T-cell (primary cell): ENCODE data around the gene CHMP2A. TPM values are rescaled to one million over a fixed set of nuclear protein-coding genes. Genes with fewer than 3 reads are reported as not detected.
A peak's percentile ranks its signal among the peaks of the same experiment; 100 is the strongest.

ENCODE experiments used
- ATAC-seq, 4 experiments: fragments of 200-7000 bp in 3 of 4; fragments of 150-1000 bp in 1 of 4; cut with Tn5 transposase; replicated peaks in 1 of 4; 1 replicate in 3 of 4; 2 replicates in 1 of 4; pipeline ENCODE4 v1.10.0; 2021; ENCODE audit warnings: moderate library complexity in 3 of 4, mild to moderate bottlenecking in 2 of 4, moderate number of reproducible peaks in 1 of 4
- CTCF ChIA-PET, 2 donors: fragments of 300-600 bp; sonication (Branson Sonifier 250); formaldehyde crosslinking; loops; one replicate each; lab custom pipeline; 2022; ENCODE audit warnings: antibody characterized with exemption in 2 of 2; lab: Charles Lee
- POLR2A ChIA-PET, 2 donors: fragments of 300-600 bp; sonication (Branson Sonifier 250); formaldehyde crosslinking; loops; one replicate each; lab custom pipeline; 2022; ENCODE audit warnings: antibody characterized with exemption in 2 of 2; lab: Charles Lee
- DNase-seq, 35 experiments: peaks; one replicate each; pipeline versions ENCODE4 v3.0.0 to v3.0.0-alpha.2; 2013 to 2023
- H3K27ac ChIP-seq: one replicate; pipeline ENCODE4 v1.5.1; 2013; ENCODE audit warnings: low read length
- H3K27me3 ChIP-seq, 2 experiments: replicated peaks in 1 of 2; 1 replicate in 1 of 2; 2 replicates in 1 of 2; pipeline versions ENCODE4 v1.6.1 to v1.7.0; 2013; ENCODE audit warnings: low read length in 1 of 2, mixed read lengths in 1 of 2; ENCODE audit not compliant: control insufficient read depth in 2 of 2, insufficient read depth in 2 of 2; ENCODE audit errors: extremely low read depth in 1 of 2
- H3K36me3 ChIP-seq, 2 donors: 1 replicate in 1 of 2; 2 replicates in 1 of 2; pipeline versions ENCODE4 v1.6.1 to v1.7.0; 2013; ENCODE audit warnings: low read length in 1 of 2; ENCODE audit not compliant: control insufficient read depth in 2 of 2, insufficient read depth in 1 of 2; ENCODE audit errors: extremely low read depth in 1 of 2
- H3K4me1 ChIP-seq, 2 experiments: 1 replicate in 1 of 2; 2 replicates in 1 of 2; pipeline versions ENCODE4 v1.6.1 to v1.7.0; 2013; ENCODE audit warnings: low read length in 2 of 2, mixed read lengths in 1 of 2; ENCODE audit not compliant: insufficient read depth in 2 of 2, control insufficient read depth in 1 of 2; ENCODE audit errors: extremely low read depth in 1 of 2
- H3K4me3 ChIP-seq, 2 donors: 1 replicate in 1 of 2; 2 replicates in 1 of 2; pipeline versions ENCODE4 v1.5.1 to v1.7.0; 2013; ENCODE audit warnings: mild to moderate bottlenecking in 2 of 2, low read length in 1 of 2, moderate library complexity in 1 of 2; ENCODE audit not compliant: control insufficient read depth in 1 of 2; ENCODE audit errors: extremely low read depth in 1 of 2
- H3K9me3 ChIP-seq: 2 replicates; pipeline ENCODE4 v1.7.0; 2013
- H3K27ac Mint-ChIP-seq, 2 donors: one replicate each; pipeline ENCODE4 v1.8.0; 2020 to 2021; ENCODE audit warnings: mild to moderate bottlenecking in 2 of 2, mixed read lengths in 2 of 2
- H3K27me3 Mint-ChIP-seq, 2 donors: one replicate each; pipeline ENCODE4 v1.8.0; 2021 to 2022; ENCODE audit warnings: mixed read lengths in 2 of 2
- H3K36me3 Mint-ChIP-seq: one replicate; pipeline ENCODE4 v1.8.0; 2021; ENCODE audit warnings: mixed read lengths
- H3K4me1 Mint-ChIP-seq, 3 donors: one replicate each; pipeline ENCODE4 v1.8.0; 2020 to 2022; ENCODE audit warnings: mixed read lengths in 3 of 3, mild to moderate bottlenecking in 1 of 3
- H3K4me3 Mint-ChIP-seq, 3 donors: one replicate each; pipeline ENCODE4 v1.8.0; 2020 to 2022; ENCODE audit warnings: mild to moderate bottlenecking in 3 of 3, mixed read lengths in 3 of 3, moderate library complexity in 3 of 3
- H3K9me3 Mint-ChIP-seq, 3 donors: one replicate each; pipeline ENCODE4 v1.8.0; 2020 to 2022; ENCODE audit warnings: mixed read lengths in 3 of 3
- WGBS: methylation state at CpG from one replicate; pipeline ENCODE4 v1.1.5; 2013; ENCODE audit warnings: missing lambda C conversion rate; ENCODE audit not compliant: insufficient coverage; 5-methylcytosine and 5-hydroxymethylcytosine counted together
- total RNA-seq, 35 experiments: library from RNA in 6 of 35; stranded (reverse) in 6 of 35; fragments of 120-200 nt in 1 of 35; gene quantifications; one replicate each; pipeline versions ENCODE4 v1.2.1 to v1.2.4 and lab custom pipeline; 2013 to 2026

CHMP2A gene
- total RNA-seq, 5 donors from 2014 or later (not counting 1 experiment from before 2014, with no cell fraction given): 61.5 to 82.9 (median 79.3) TPM

DNA sequence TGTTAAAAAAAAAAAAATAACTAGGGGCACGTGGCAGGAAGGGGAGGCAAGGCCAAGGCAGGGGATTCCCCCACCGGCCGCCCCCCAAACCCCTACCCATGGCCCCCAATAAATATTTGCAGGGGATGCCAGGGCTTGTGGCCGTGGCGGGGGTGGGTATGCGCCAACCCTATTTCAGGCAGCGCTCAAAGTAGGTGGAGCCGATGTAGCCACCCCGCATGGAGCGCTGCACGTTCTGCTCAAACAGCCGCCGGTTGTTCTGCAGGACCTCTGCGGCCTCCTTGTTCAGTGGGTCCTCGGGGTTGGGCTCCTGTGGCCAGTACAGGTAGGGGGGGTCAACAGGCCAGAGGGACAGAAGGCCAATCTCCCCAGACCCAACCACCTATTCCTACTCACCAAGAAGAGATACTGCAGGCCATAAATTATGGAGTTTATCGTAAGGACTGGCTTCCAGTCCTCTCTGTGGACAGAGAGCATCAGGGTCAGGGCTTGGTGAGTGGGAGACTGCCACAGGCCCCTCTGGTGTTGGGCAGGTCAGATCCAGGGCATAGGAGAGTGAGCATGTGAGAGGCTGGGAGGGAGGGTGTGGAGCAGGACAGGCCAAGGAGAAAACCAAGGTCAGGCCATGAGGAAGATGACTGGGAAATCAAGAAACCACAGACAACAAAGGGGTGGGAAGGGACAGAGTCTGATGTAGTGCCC, 1.2 kb upstream of the CHMP2A start:
- Histone ChIP-seq H3K4me1 (peaks cover 24 to 65% of the 10 kb centered on the region in 2 experiments), H3K9me3 (no peaks in the 10 kb centered on the region), H3K4me3 (no peak overlapping the region), H3K27ac (peak overlapping the region; percentile 96), H3K36me3 (peaks cover 0 to 37% of the 10 kb centered on the region in 2 donors), H3K27me3 (no peaks in the 10 kb centered on the region)
- POLR2A ChIA-PET: no interaction called here
- H3K4me3 Mint-ChIP-seq: peak overlapping the region; percentile 89 to 97 (median 90)
- no peak for DNase-seq
- H3K4me1 Mint-ChIP-seq: peaks cover 67 to 71% (median 70%) of the 10 kb centered on the region in 3 donors
- peaks cover 32% of the 10 kb centered on the region for H3K36me3 Mint-ChIP-seq
- CTCF ChIA-PET: no interaction called here
- 75% methylated on average over 1 of the region's 16 CpGs for WGBS
- no peaks in the 10 kb centered on the region for H3K27me3 Mint-ChIP-seq
- H3K9me3 Mint-ChIP-seq: no peaks in the 10 kb centered on the region
- peak overlapping the region; percentile 30 to 75 for H3K27ac Mint-ChIP-seq
- no peak for ATAC-seq

- Histone ChIP-seq H3K4me3 (peak overlapping the region; percentile 79 to 87), H3K9me3 (no peaks in the 10 kb centered on the region), H3K36me3 (peaks cover 0 to 43% of the 10 kb centered on the region in 2 donors), H3K4me1 (peaks cover 24 to 59% of the 10 kb centered on the region in 2 experiments), H3K27ac (peak overlapping the region; percentile 96), H3K27me3 (no peaks in the 10 kb centered on the region)
- ATAC-seq: no peak
- H3K36me3 Mint-ChIP-seq: peaks cover 34% of the 10 kb centered on the region
- 22% methylated on average over 1 of the region's 4 CpGs for WGBS
- H3K4me1 Mint-ChIP-seq: peaks cover 63 to 67% (median 64%) of the 10 kb centered on the region in 3 donors
- H3K27ac Mint-ChIP-seq: peak overlapping the region; percentile 94 to 96
- peak overlapping the region; percentile 89 to 97 (median 96) for H3K4me3 Mint-ChIP-seq
- POLR2A ChIA-PET: no interaction called here
- CTCF ChIA-PET: interaction anchor here in 1 of 2 donors (0.8 to 1.1 kb wide), 2 partner anchors 12 to 35 kb away, joined by 3 to 8 read pairs; partner anchors contain the start of genes TRIM28 and ZBTB45
- no peaks in the 10 kb centered on the region for H3K27me3 Mint-ChIP-seq
- no peaks in the 10 kb centered on the region for H3K9me3 Mint-ChIP-seq
- DNase-seq: no peak
These were observed 522 bp upstream of the CHMP2A start for GRCh38 chr19:58555369-58555885.

GRCh38 chr19:58553799-58554493, 959 bp downstream of the CHMP2A start:
- H3K27me3 ChIP-seq: no peaks in the 10 kb centered on the region
- ATAC-seq (no peak), DNase-seq (no peak)
- ChIA-PET POLR2A (interaction anchor here in 1 of 2 donors (0.5 to 1.1 kb wide), 3 partner anchors 9 to 18 kb away, joined by 3 to 6 read pairs (median 4); no protein-coding TSS in a partner anchor), CTCF (interaction anchor here in 1 of 2 donors (1.0 to 1.6 kb wide), 2 partner anchors 34 to 40 kb away, joined by 3 to 6 read pairs; partner anchors contain the start of gene ZBTB45)
- H3K27ac ChIP-seq: peak overlapping the region; percentile 96
- WGBS: 53% methylated on average over 16 of the region's 18 CpGs
- H3K4me1 ChIP-seq: peaks cover 20 to 55% of the 10 kb centered on the region in 2 experiments
- H3K27ac Mint-ChIP-seq: peak overlapping the region; percentile 94 to 96
- H3K9me3 ChIP-seq: no peaks in the 10 kb centered on the region
- H3K36me3 ChIP-seq: peaks cover 12 to 58% of the 10 kb centered on the region in 2 donors
- H3K36me3 Mint-ChIP-seq: peaks cover 43% of the 10 kb centered on the region
- peak overlapping the region; percentile 79 to 87 for H3K4me3 ChIP-seq
- no peaks in the 10 kb centered on the region for H3K9me3 Mint-ChIP-seq
- peak overlapping the region; percentile 89 to 97 (median 96) for H3K4me3 Mint-ChIP-seq
- peaks cover 54 to 58% (median 56%) of the 10 kb centered on the region in 3 donors for H3K4me1 Mint-ChIP-seq
- H3K27me3 Mint-ChIP-seq: no peaks in the 10 kb centered on the region

DNA sequence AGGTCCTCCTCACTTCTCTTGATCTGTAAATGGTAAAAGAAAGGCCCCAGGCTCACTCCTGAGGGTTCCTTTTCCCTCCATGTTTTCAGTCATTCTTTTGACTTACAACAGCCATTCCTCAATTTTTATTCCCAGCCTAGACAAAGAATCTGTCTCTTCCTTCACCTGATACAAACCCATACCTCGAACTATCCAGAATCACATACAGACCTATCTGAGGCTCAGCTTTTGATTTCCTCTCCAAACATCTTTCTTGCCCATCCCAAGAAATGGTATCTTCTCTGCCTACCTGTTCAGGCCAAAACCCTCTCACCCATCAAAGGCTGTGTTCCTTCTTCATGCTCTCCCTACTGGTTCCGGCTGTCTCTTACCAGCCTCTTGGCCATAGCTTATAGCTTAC, 2.2 kb downstream of the CHMP2A start:
- peaks cover 49% of the 10 kb centered on the region for H3K36me3 Mint-ChIP-seq
- peaks cover 17 to 60% of the 10 kb centered on the region in 2 experiments for H3K4me1 ChIP-seq

DNA sequence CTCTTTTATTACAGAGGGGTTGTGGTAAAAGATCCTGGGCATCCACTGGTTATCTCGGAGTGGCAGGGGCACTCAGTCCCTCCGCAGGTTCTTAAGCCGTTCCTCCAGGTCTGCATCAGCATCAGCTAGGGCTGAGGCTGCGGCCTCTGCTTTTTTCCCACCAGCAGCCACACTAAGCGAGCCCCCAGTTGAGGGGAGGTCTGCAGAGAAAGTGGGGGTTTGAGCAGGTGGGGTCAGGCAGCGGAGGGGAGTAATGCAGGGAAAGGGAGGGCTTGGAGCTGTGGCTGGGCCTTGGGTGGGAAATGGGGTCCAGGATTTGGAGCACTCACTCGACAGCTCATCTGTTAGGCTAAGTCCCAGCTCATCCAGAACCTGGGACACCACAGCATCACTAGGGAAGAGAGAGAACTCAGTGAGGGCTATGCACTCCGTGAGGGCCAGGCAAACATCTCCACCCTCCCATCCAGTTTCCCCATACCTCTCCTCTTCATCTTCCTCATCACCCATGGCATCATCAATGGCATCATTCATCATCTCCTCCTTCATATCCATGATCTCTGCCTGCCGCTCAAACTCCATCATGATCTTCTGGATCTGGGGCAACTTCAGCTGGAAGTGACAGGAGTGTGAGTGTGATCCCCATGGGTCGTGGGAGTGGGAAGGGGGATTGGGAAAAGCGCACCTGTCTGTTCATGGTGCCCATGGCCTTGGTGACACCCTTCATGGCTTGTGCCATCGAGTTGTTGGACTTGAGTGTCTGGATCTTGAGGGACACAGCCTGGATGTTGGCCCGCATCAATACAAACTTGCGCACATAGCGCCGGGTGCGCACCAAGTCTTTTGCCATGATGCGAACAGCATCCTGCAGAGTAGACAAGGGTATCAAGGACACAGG, 3.1 kb downstream of the CHMP2A start:
- H3K4me3 ChIP-seq: no peak overlapping the region
- H3K36me3 Mint-ChIP-seq: peaks cover 49% of the 10 kb centered on the region
- peaks cover 18 to 73% of the 10 kb centered on the region in 2 donors for H3K36me3 ChIP-seq
- H3K9me3 ChIP-seq: no peaks in the 10 kb centered on the region
- H3K27me3 Mint-ChIP-seq: no peaks in the 10 kb centered on the region
- WGBS: 93% methylated on average over 8 of the region's 18 CpGs
- no peak overlapping the region for H3K4me3 Mint-ChIP-seq
- no peak overlapping the region for H3K27ac ChIP-seq
- H3K27ac Mint-ChIP-seq: no peak overlapping the region
- ATAC-seq (no peak), DNase-seq (peak in 1 of 35 experiments; percentile 8)
- H3K4me1 Mint-ChIP-seq: peaks cover 48 to 58% (median 57%) of the 10 kb centered on the region in 3 donors
- H3K4me1 ChIP-seq: peaks cover 9 to 59% of the 10 kb centered on the region in 2 experiments
- H3K27me3 ChIP-seq: no peaks in the 10 kb centered on the region
- ChIA-PET POLR2A (no interaction called here), CTCF (no interaction called here)
- H3K9me3 Mint-ChIP-seq: no peaks in the 10 kb centered on the region

More for the DNA sequence above, 2.2 kb downstream of the CHMP2A start:
- CTCF ChIA-PET: interaction anchor here in 1 of 2 donors (1.6 kb wide), 1 partner anchor 32 kb away, joined by 6 read pairs; the partner anchor contains the start of gene ZBTB45
- 92% methylated on average over 1 of the region's 2 CpGs for WGBS
- peaks cover 53 to 58% (median 56%) of the 10 kb centered on the region in 3 donors for H3K4me1 Mint-ChIP-seq
- no peak overlapping the region for H3K27ac ChIP-seq
- POLR2A ChIA-PET: interaction anchor here in 1 of 2 donors (0.6 kb wide), 1 partner anchor 9 kb away, joined by 3 read pairs; no protein-coding TSS in a partner anchor
- peak overlapping the region in 2 of 3 donors; percentile 3 to 40 for H3K4me3 Mint-ChIP-seq
- no peak overlapping the region for H3K4me3 ChIP-seq
- H3K9me3 Mint-ChIP-seq: no peaks in the 10 kb centered on the region
- H3K27me3 Mint-ChIP-seq: no peaks in the 10 kb centered on the region
- peak overlapping the region in 1 of 2 donors; percentile 9 for H3K27ac Mint-ChIP-seq
- peaks cover 15 to 71% of the 10 kb centered on the region in 2 donors for H3K36me3 ChIP-seq
- H3K9me3 ChIP-seq: no peaks in the 10 kb centered on the region
- H3K27me3 ChIP-seq: no peaks in the 10 kb centered on the region
- no peak for ATAC-seq
- no peak for DNase-seq
